Measurements from ENCODE around the gene CNTN2. TPM values are rescaled to one million over a fixed set of nuclear protein-coding genes. Genes with fewer than 3 reads are reported as not detected.

Gene CNTN2
- total RNA-seq, 6 experiments from 2014 or later: not detected

- Mint-ChIP-seq H3K27ac (no peak overlapping the region), H3K36me3 (ENCODE audit: low read depth) (no peaks in the 10 kb centered on the region)
These were observed 14.1 kb downstream of the CNTN2 start for GRCh38 chr1:205056956-205057568.

GRCh38 chr1:205057808-205058575 lies 15.0 kb downstream of the CNTN2 start:
- no peak for DNase-seq
- H3K27me3 Mint-ChIP-seq (ENCODE audit: insufficient read depth): peaks cover 31% of the 10 kb centered on the region
- H3K9me3 Mint-ChIP-seq: no peaks in the 10 kb centered on the region
- no peak overlapping the region for H3K27ac Mint-ChIP-seq
- H3K36me3 Mint-ChIP-seq (ENCODE audit: low read depth): no peaks in the 10 kb centered on the region
- H3K4me3 Mint-ChIP-seq: no peak overlapping the region
- TF ChIP-seq, protein P1, sequence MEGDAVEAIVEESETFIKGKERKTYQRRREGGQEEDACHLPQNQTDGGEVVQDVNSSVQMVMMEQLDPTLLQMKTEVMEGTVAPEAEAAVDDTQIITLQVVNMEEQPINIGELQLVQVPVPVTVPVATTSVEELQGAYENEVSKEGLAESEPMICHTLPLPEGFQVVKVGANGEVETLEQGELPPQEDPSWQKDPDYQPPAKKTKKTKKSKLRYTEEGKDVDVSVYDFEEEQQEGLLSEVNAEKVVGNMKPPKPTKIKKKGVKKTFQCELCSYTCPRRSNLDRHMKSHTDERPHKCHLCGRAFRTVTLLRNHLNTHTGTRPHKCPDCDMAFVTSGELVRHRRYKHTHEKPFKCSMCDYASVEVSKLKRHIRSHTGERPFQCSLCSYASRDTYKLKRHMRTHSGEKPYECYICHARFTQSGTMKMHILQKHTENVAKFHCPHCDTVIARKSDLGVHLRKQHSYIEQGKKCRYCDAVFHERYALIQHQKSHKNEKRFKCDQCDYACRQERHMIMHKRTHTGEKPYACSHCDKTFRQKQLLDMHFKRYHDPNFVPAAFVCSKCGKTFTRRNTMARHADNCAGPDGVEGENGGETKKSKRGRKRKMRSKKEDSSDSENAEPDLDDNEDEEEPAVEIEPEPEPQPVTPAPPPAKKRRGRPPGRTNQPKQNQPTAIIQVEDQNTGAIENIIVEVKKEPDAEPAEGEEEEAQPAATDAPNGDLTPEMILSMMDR (IDR thresholded peaks at IDR 0.05): no peak
- H3K4me1 Mint-ChIP-seq (ENCODE audit: low read depth): no peaks in the 10 kb centered on the region

More at GRCh38 chr1:205056956-205057568, 14.1 kb downstream of the CNTN2 start:
- no peaks in the 10 kb centered on the region for H3K9me3 Mint-ChIP-seq
- TF ChIP-seq, protein P1 (IDR thresholded peaks at IDR 0.05): no peak
- H3K4me1 Mint-ChIP-seq (ENCODE audit: low read depth): no peaks in the 10 kb centered on the region
- peaks cover 28% of the 10 kb centered on the region for H3K27me3 Mint-ChIP-seq (ENCODE audit: insufficient read depth)
- no peak overlapping the region for H3K4me3 Mint-ChIP-seq
- DNase-seq: no peak

DNA sequence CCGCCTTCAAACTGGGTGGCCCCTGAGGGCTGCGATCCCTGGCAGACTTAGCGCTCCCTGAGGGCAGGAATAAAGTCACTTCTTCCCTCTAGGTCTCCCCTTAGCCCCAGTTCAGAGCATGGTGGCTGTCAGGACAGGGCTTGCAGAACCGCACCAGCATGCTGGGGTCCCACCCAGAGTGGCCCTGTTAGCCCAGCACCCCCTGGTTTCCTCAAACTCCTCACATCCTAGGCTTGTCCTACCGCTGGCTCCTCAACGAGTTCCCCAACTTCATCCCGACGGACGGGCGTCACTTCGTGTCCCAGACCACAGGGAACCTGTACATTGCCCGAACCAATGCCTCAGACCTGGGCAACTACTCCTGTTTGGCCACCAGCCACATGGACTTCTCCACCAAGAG lies 15.8 kb downstream of the CNTN2 start:
- Mint-ChIP-seq H3K9me3 (no peaks in the 10 kb centered on the region), H3K4me1 (ENCODE audit: low read depth) (no peaks in the 10 kb centered on the region), H3K4me3 (no peak overlapping the region), H3K27ac (no peak overlapping the region), H3K27me3 (ENCODE audit: insufficient read depth) (peaks cover 29% of the 10 kb centered on the region), H3K36me3 (ENCODE audit: low read depth) (no peaks in the 10 kb centered on the region)
- no peak for DNase-seq
- TF ChIP-seq, protein P1 (IDR thresholded peaks at IDR 0.05): no peak

- TF ChIP-seq, protein P1 (IDR thresholded peaks at IDR 0.05): no peak
These were observed 16.6 kb downstream of the CNTN2 start for GRCh38 chr1:205059660-205060059.

DNA sequence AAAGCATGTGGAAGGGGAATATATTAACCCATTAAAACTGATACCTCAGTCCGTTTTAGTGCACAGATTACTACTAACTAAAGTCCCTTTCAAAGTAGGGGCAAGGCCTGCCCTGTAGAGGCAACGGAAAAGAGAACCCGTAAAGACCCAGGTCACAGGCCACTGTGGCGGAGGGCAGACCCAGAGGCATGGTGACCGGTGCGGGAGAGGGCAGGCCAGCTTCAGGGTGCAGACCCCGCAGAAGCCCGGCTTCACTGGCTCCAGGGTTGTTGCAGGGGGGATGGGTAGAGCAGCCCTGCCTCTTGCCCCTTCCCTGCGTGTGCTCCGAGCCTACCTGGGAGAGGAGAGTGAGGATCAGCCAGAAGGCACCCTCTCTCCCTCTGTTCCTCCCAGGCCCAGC lies 17.7 kb downstream of the CNTN2 start:
- H3K27ac Mint-ChIP-seq: no peak overlapping the region
- H3K4me3 Mint-ChIP-seq: no peak overlapping the region
- H3K27me3 Mint-ChIP-seq (ENCODE audit: insufficient read depth): peaks cover 32% of the 10 kb centered on the region
- DNase-seq: no peak
- H3K9me3 Mint-ChIP-seq: no peaks in the 10 kb centered on the region
- H3K4me1 Mint-ChIP-seq (ENCODE audit: low read depth): no peaks in the 10 kb centered on the region
- TF ChIP-seq, protein P1 (IDR thresholded peaks at IDR 0.05): no peak
- H3K36me3 Mint-ChIP-seq (ENCODE audit: low read depth): no peaks in the 10 kb centered on the region

More at GRCh38 chr1:205059660-205060059, 16.6 kb downstream of the CNTN2 start:
- no peaks in the 10 kb centered on the region for H3K36me3 Mint-ChIP-seq (ENCODE audit: low read depth)
- H3K27me3 Mint-ChIP-seq (ENCODE audit: insufficient read depth): peaks cover 30% of the 10 kb centered on the region
- H3K27ac Mint-ChIP-seq: no peak overlapping the region
- DNase-seq: no peak
- no peaks in the 10 kb centered on the region for H3K9me3 Mint-ChIP-seq
- no peaks in the 10 kb centered on the region for H3K4me1 Mint-ChIP-seq (ENCODE audit: low read depth)
- no peak overlapping the region for H3K4me3 Mint-ChIP-seq

All from HFFc6 (cell line).